HFF-Myc (cell line): ENCODE results near the gene VTI1A.

Experiments
- DNase-seq: peaks from one replicate; pipeline ENCODE4 v3.0.0-alpha.2; 2011; ENCODE audit warnings: low read depth; ENCODE audit errors: extremely low read depth
- H3K4me3 ChIP-seq: replicated peaks from 2 replicates; pipeline ENCODE4 v1.5.1; 2011; ENCODE audit warnings: low read depth, mild to moderate bottlenecking, control low read depth, low read length
- CTCF ChIP-seq: IDR thresholded peaks from 2 replicates; pipeline ENCODE4 v1.5.1; 2012; ENCODE audit warnings: mild to moderate bottlenecking, low read depth, low read length, control low read depth; ENCODE audit errors: missing control alignments

Gene VTI1A

GRCh38 chr10:112658900-112659638 lies 212.1 kb downstream of the VTI1A start:
- H3K4me3 ChIP-seq: no peak overlapping the region
- TF ChIP-seq CTCF: no peak
- no peak for DNase-seq

- no peak for TF ChIP-seq CTCF
- no peak for DNase-seq
- no peak overlapping the region for H3K4me3 ChIP-seq
Measured at GRCh38 chr10:112663234-112664125, 216.5 kb downstream of the VTI1A start.

- DNase-seq: no peak
- H3K4me3 ChIP-seq: no peak overlapping the region
- no peak for TF ChIP-seq CTCF
Measured at GRCh38 chr10:112666094-112666493, 219.1 kb downstream of the VTI1A start.

- TF ChIP-seq CTCF: no peak
- no peak for DNase-seq
- no peak overlapping the region for H3K4me3 ChIP-seq
Measured at GRCh38 chr10:112669989-112670388, 223.0 kb downstream of the VTI1A start.

- TF ChIP-seq CTCF: no peak
- no peak overlapping the region for H3K4me3 ChIP-seq
- no peak for DNase-seq
Measured at GRCh38 chr10:112671743-112672142, 224.7 kb downstream of the VTI1A start.

- no peak for TF ChIP-seq CTCF
- DNase-seq: no peak
Measured at GRCh38 chr10:112672706-112673105, 225.7 kb downstream of the VTI1A start.

More at GRCh38 chr10:112672706-112673105, 225.7 kb downstream of the VTI1A start:
- no peak overlapping the region for H3K4me3 ChIP-seq
